Endothelial cell of umbilical vein (primary cell): ENCODE measurements around the gene EEF1AKMT3. TPM values are rescaled to one million over a fixed set of nuclear protein-coding genes. Genes with fewer than 3 reads are reported as not detected.

Source experiments
- BruUV-seq: library from RNA; stranded (reverse); fragments of 400-500 nt; replicated peaks from 2 replicates; lab custom pipeline; 2021; lab: Mats Ljungman, UMichigan
- CTCF ChIA-PET: fragments of 300-600, 350-600 bp; sonication (Branson Sonifier 250); formaldehyde crosslinking; loops from one replicate; lab custom pipeline; 2021; ENCODE audit warnings: antibody characterized with exemption, inconsistent platforms; lab: Charles Lee
- POLR2A ChIA-PET: fragments of 300-600, 350-600 bp; sonication (Branson Sonifier 250); formaldehyde crosslinking; loops from one replicate; lab custom pipeline; 2021; ENCODE audit warnings: antibody characterized with exemption, inconsistent platforms; lab: Charles Lee
- DNase-seq: peaks from one replicate; pipeline ENCODE4 v3.0.0-alpha.2; 2011; ENCODE audit warnings: low read depth, low spot score
- FAIRE-seq: peaks from 2 replicates; lab custom pipeline; 2011; peaks lifted over from hg19 to GRCh38; lab: Jason Lieb, UNC
- H2AFZ ChIP-seq: 2 replicates; pipeline ENCODE4 v1.6.0; 2012; ENCODE audit warnings: low read depth, low read length, control low read depth, inconsistent platforms
- H3K27ac ChIP-seq: 2 replicates; pipeline ENCODE4 v1.5.1; 2011; ENCODE audit warnings: low read depth, mild to moderate bottlenecking, control low read depth, low read length, moderate library complexity; ENCODE audit not compliant: insufficient read depth
- H3K27me3 ChIP-seq, 2 experiments: 2 replicates each; pipeline versions ENCODE4 v1.6.0 to v1.6.1; 2011; ENCODE audit warnings: low read length in 2 of 2, mixed read lengths in 1 of 2; ENCODE audit not compliant: control insufficient read depth in 2 of 2, insufficient read depth in 2 of 2
- H3K36me3 ChIP-seq, 2 experiments: 2 replicates in 1 of 2; 3 replicates in 1 of 2; pipeline ENCODE4 v1.5.1; 2011; ENCODE audit warnings: low read length in 2 of 2, mild to moderate bottlenecking in 1 of 2, moderate library complexity in 1 of 2; ENCODE audit not compliant: control insufficient read depth in 2 of 2, insufficient read depth in 2 of 2; ENCODE audit errors: extremely low read depth in 1 of 2
- H3K4me1 ChIP-seq: 3 replicates; pipeline ENCODE4 v1.5.1; 2011; ENCODE audit warnings: mild to moderate bottlenecking, low read length; ENCODE audit not compliant: control insufficient read depth, insufficient read depth; ENCODE audit errors: extremely low read depth
- H3K4me2 ChIP-seq: 2 replicates; pipeline ENCODE4 v1.6.1; 2011; ENCODE audit warnings: low read length, control low read depth, mixed read lengths; ENCODE audit not compliant: insufficient read depth
- H3K4me3 ChIP-seq, 3 experiments: fragments of 200-600 bp in 1 of 3; sonication (generic), shearing (Covaris generic) in 1 of 3; replicated peaks in 1 of 3; 2 replicates each; pipeline ENCODE4 v1.5.1; 2011 to 2016; ENCODE audit warnings: control low read depth in 3 of 3, low read length in 3 of 3, mild to moderate bottlenecking in 2 of 3, inconsistent platforms in 1 of 3, low read depth in 1 of 3, moderate library complexity in 1 of 3; ENCODE audit not compliant: insufficient read depth in 1 of 3
- H3K79me2 ChIP-seq: 2 replicates; pipeline ENCODE4 v1.6.0; 2012; ENCODE audit warnings: low read length, inconsistent platforms; ENCODE audit not compliant: control insufficient read depth, insufficient read depth
- H3K9ac ChIP-seq: replicated peaks from 2 replicates; pipeline ENCODE3; 2011; ENCODE audit warnings: low read length, control low read depth; ENCODE audit not compliant: insufficient read depth; ENCODE audit errors: extremely low read depth
- H3K9me1 ChIP-seq: replicated peaks from 3 replicates; pipeline ENCODE4 v1.6.0; 2011; ENCODE audit warnings: mild to moderate bottlenecking, low read length; ENCODE audit not compliant: control insufficient read depth, insufficient read depth; ENCODE audit errors: extremely low read depth
- H3K9me3 ChIP-seq: replicated peaks from 2 replicates; pipeline ENCODE4 v1.5.1; 2012; ENCODE audit warnings: low read length, inconsistent platforms; ENCODE audit not compliant: control insufficient read depth, insufficient read depth
- H4K20me1 ChIP-seq: replicated peaks from 2 replicates; pipeline ENCODE3; 2011; ENCODE audit warnings: mild to moderate bottlenecking, low read length; ENCODE audit not compliant: control insufficient read depth, insufficient read depth; ENCODE audit errors: extremely low read depth
- CTCF ChIP-seq, 2 donors: IDR thresholded peaks; 1 replicate in 1 of 2; 2 replicates in 1 of 2; pipeline ENCODE4 v1.5.1; 2011; ENCODE audit warnings: low read length in 2 of 2, mild to moderate bottlenecking in 2 of 2, moderate library complexity in 2 of 2, control low read depth in 1 of 2, inconsistent platforms in 1 of 2, low read depth in 1 of 2; ENCODE audit not compliant: insufficient read depth in 1 of 2; ENCODE audit errors: extremely low read depth in 1 of 2
- EZH2 ChIP-seq: IDR thresholded peaks from 2 replicates; pipeline ENCODE4 v1.6.1; 2012; ENCODE audit warnings: borderline replicate concordance, low read depth, mild to moderate bottlenecking, moderate library complexity, low read length, inconsistent platforms; ENCODE audit not compliant: severe bottlenecking
- FOS ChIP-seq: IDR thresholded peaks from 2 replicates; pipeline ENCODE4 v1.6.1; 2011; ENCODE audit warnings: mild to moderate bottlenecking, low read length, moderate library complexity, borderline replicate concordance; ENCODE audit not compliant: insufficient read depth
- GATA2 ChIP-seq: IDR thresholded peaks from 2 replicates; pipeline ENCODE4 v1.7.0; 2011; ENCODE audit warnings: low read depth, mild to moderate bottlenecking, moderate library complexity, mixed read lengths, low read length; ENCODE audit not compliant: insufficient read length, insufficient read depth
- JUN ChIP-seq: IDR thresholded peaks from 2 replicates; pipeline ENCODE4 v1.6.1; 2011; ENCODE audit warnings: borderline replicate concordance, low read depth; ENCODE audit not compliant: insufficient read length, insufficient read depth
- MAX ChIP-seq: IDR thresholded peaks from 2 replicates; pipeline ENCODE4 v1.6.1; 2011; ENCODE audit not compliant: insufficient read depth, insufficient read length
- MYC ChIP-seq: IDR thresholded peaks from one replicate; pipeline ENCODE4 v1.6.1; 2011; ENCODE audit warnings: mild to moderate bottlenecking, low read depth, low read length
- POLR2A ChIP-seq: IDR thresholded peaks from 2 replicates; pipeline ENCODE4 v1.6.1; 2012; ENCODE audit warnings: low read depth, mild to moderate bottlenecking, control low read depth, low read length
- POLR2AphosphoS5 ChIP-seq: IDR thresholded peaks from 2 replicates; pipeline ENCODE4 v1.6.1; 2012; ENCODE audit warnings: low read depth, mild to moderate bottlenecking, control low read depth, low read length, moderate library complexity; ENCODE audit not compliant: insufficient read depth
- dilution Hi-C: fragments of 300-500 bp; cut with MboI; formaldehyde crosslinking; loops from one replicate; pipeline ENCODE4 v1.15.0; 2019; ENCODE audit warnings: low sequenced_read_pairs; ENCODE audit not compliant: extremely low pct_ligation_motif_present
- intact Hi-C: fragments of 100-400 bp; cut with micrococcal nuclease; formaldehyde crosslinking; loops from one replicate; pipeline ENCODE4 v1.10.0; 2022
- polyA plus RNA-seq, 4 experiments: library from polyadenylated mRNA; depleted of rRNA in 3 of 4; stranded (reverse) in 3 of 4; unstranded in 1 of 4; fragments of >200 nt; gene quantifications; 2 replicates each; pipeline versions ENCODE4 v1.2.1 to v1.2.3, GENCODE V29; 2011 to 2012; ENCODE audit warnings: missing spikeins in 1 of 4
- total RNA-seq: library from RNA; stranded (reverse); gene quantifications from 2 replicates; pipeline ENCODE4 v1.2.3, GENCODE V29; 2021

The EEF1AKMT3 gene
- total and polyA plus RNA-seq, 2 donors (not counting 3 experiments of a cell fraction or from before 2014, with no cell fraction given) = 7.9 to 8.8 TPM

DNA sequence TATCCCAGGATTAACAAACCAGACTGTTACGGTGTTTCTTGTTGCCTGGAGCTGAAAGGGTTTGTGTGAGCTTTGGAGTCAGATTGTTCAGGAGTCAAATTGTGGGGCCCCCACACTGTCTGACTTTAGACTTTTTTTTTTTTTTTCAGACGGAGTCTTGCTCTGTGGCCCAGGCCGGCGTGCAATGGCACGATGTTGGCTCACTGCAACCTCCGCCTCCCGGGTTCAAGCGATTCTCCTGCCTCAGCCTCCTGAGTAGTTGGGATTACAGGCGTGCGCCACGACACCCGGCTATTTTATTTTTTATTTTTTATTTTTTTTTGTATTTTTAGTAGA is 11.0 kb downstream of the EEF1AKMT3 start:
- H3K79me2 ChIP-seq = peaks cover 14% of the 10 kb centered on the region
- DNase-seq (no peak), FAIRE-seq (no peak)
- peak overlapping the region; percentile 1 for H3K27ac ChIP-seq
- H3K9ac ChIP-seq = peak overlapping the region; percentile 59
- H3K4me2 ChIP-seq = peak overlapping the region; percentile 70
- peaks cover 8 to 10% of the 10 kb centered on the region in 2 experiments for H3K36me3 ChIP-seq
- ChIA-PET POLR2A (interaction anchor here (1.0 kb wide), 1 partner anchor 11 kb away, joined by 4 read pairs; the partner anchor contains the start of genes EEF1AKMT3 and METTL1), CTCF (interaction anchor here (0.8 to 3.2 kb wide), 20 partner anchors 9 to 200 kb away, joined by 3 to 15 read pairs (median 4); partner anchors contain the start of genes CYP27B1, EEF1AKMT3 and METTL1)
- TF ChIP-seq JUN = no peak
- no peak for TF ChIP-seq GATA2
- no peak for TF ChIP-seq MYC
- TF ChIP-seq POLR2A = no peak
- H3K4me1 ChIP-seq = peaks cover 7% of the 10 kb centered on the region
- intact Hi-C loops = loop anchor here (1.0 to 2.0 kb wide), 2 partner anchors 14 to 47 kb away; no protein-coding TSS in a partner anchor
- no TSS peak for BruUV-seq
- dilution Hi-C loops = no loop called here
- H3K9me3 ChIP-seq = no peaks in the 10 kb centered on the region
- peak overlapping the region; percentile 40 to 63 (median 52) for H3K4me3 ChIP-seq
- no peaks in the 10 kb centered on the region for H3K27me3 ChIP-seq
- H3K9me1 ChIP-seq = no peaks in the 10 kb centered on the region
- H2AFZ ChIP-seq = no peak overlapping the region
- H4K20me1 ChIP-seq = no peaks in the 10 kb centered on the region

GRCh38 chr12:57783861-57784260 is 11.4 kb downstream of the EEF1AKMT3 start:
- Histone ChIP-seq H3K9me3 (no peaks in the 10 kb centered on the region), H3K4me1 (peaks cover 7% of the 10 kb centered on the region), H2AFZ (no peak overlapping the region), H3K36me3 (peaks cover 10 to 11% of the 10 kb centered on the region in 2 experiments), H3K79me2 (peaks cover 14% of the 10 kb centered on the region), H3K9ac (no peak overlapping the region), H3K9me1 (no peaks in the 10 kb centered on the region), H3K4me3 (no peak overlapping the region), H3K4me2 (no peak overlapping the region), H3K27ac (no peak overlapping the region), H3K27me3 (no peaks in the 10 kb centered on the region), H4K20me1 (no peaks in the 10 kb centered on the region)
- dilution Hi-C loops (no loop called here), intact Hi-C loops (loop anchor here (1.0 to 2.0 kb wide), 2 partner anchors 13 to 47 kb away; no protein-coding TSS in a partner anchor)
- BruUV-seq = no TSS peak
- no peak for TF ChIP-seq POLR2AphosphoS5
- no peak for TF ChIP-seq JUN
- TF ChIP-seq GATA2 = no peak
- TF ChIP-seq EZH2 = no peak
- TF ChIP-seq FOS = no peak
- TF ChIP-seq POLR2A = no peak
- TF ChIP-seq CTCF (IDR thresholded peaks at IDR 0.05; ENCODE audit: extremely low read depth in 1 of 2, insufficient read depth in 1 of 2, low read depth in 1 of 2, low read length in 2 of 2) = no peak
- no peak for TF ChIP-seq MYC
- TF ChIP-seq MAX = no peak
- FAIRE-seq (no peak), DNase-seq (no peak)
- CTCF ChIA-PET = interaction anchor here (0.7 to 2.0 kb wide), 6 partner anchors 12 to 201 kb away, joined by 3 to 10 read pairs (median 4); partner anchors contain the start of genes EEF1AKMT3 and METTL1
- POLR2A ChIA-PET = no interaction called here
